DND-41 (cell line): Measurements from ENCODE around the gene MLIP.

Experiments used
- ATAC-seq: fragments of 200-7000 bp; cut with Tn5 transposase; 3 replicates; pipeline ENCODE4 v1.9.1; 2021; ENCODE audit warnings: low read depth; ENCODE audit not compliant: insufficient read depth
- DNase-seq: peaks from one replicate; pipeline ENCODE4 v3.0.0-alpha.2; 2020
- H2AFZ ChIP-seq: 2 replicates; pipeline ENCODE4 v1.6.0; 2012; ENCODE audit warnings: low read depth, low read length
- H3K27ac ChIP-seq: 2 replicates; pipeline ENCODE4 v1.5.1; 2012; ENCODE audit warnings: low read length, inconsistent platforms
- H3K27me3 ChIP-seq: fragments of 200-600 bp; sonication (generic); 2 replicates; pipeline ENCODE4 v1.6.0; 2012; ENCODE audit warnings: low read length, mild to moderate bottlenecking, inconsistent platforms; ENCODE audit not compliant: insufficient read depth, poor library complexity
- H3K36me3 ChIP-seq: 2 replicates; pipeline ENCODE4 v1.5.1; 2012; ENCODE audit warnings: low read length, inconsistent platforms; ENCODE audit not compliant: insufficient read depth
- H3K4me1 ChIP-seq: 2 replicates; pipeline ENCODE4 v1.5.1; 2012; ENCODE audit warnings: mild to moderate bottlenecking, low read length; ENCODE audit not compliant: insufficient read depth
- H3K4me2 ChIP-seq: 2 replicates; pipeline ENCODE4 v1.6.0; 2012; ENCODE audit warnings: mild to moderate bottlenecking, moderate library complexity, low read length, inconsistent platforms; ENCODE audit not compliant: insufficient read depth
- H3K4me3 ChIP-seq, 2 experiments: fragments of 200-600 bp in 1 of 2; shearing (Covaris generic) in 1 of 2; 2 replicates each; pipeline ENCODE4 v1.5.1; 2012 to 2016; ENCODE audit warnings: inconsistent platforms in 2 of 2, low read length in 2 of 2, mild to moderate bottlenecking in 2 of 2, low read depth in 1 of 2, moderate library complexity in 1 of 2
- H3K79me2 ChIP-seq: 2 replicates; pipeline ENCODE4 v1.6.0; 2012; ENCODE audit warnings: low read length, inconsistent platforms; ENCODE audit not compliant: insufficient read depth
- H3K9ac ChIP-seq: 2 replicates; pipeline ENCODE4 v1.6.0; 2012; ENCODE audit warnings: low read depth, mild to moderate bottlenecking, inconsistent platforms, low read length, moderate library complexity
- H3K9me3 ChIP-seq: 2 replicates; pipeline ENCODE4 v1.5.1; 2012; ENCODE audit warnings: low read length, moderate library complexity, mild to moderate bottlenecking, inconsistent platforms; ENCODE audit not compliant: insufficient read depth, severe bottlenecking
- H4K20me1 ChIP-seq: 2 replicates; pipeline ENCODE4 v1.6.0; 2012; ENCODE audit warnings: low read length; ENCODE audit not compliant: insufficient read depth
- CTCF ChIP-seq: IDR thresholded peaks from 2 replicates; pipeline ENCODE4 v1.5.1; 2012; ENCODE audit warnings: borderline replicate concordance, low read length, moderate library complexity, mild to moderate bottlenecking; ENCODE audit not compliant: poor library complexity, severe bottlenecking; ENCODE audit errors: extremely low read depth
- EZH2 ChIP-seq: IDR thresholded peaks from 3 replicates; pipeline ENCODE4 v1.6.1; 2012; ENCODE audit warnings: borderline replicate concordance, low read depth, mild to moderate bottlenecking, moderate library complexity, low read length, inconsistent platforms; ENCODE audit not compliant: severe bottlenecking

MLIP gene

GRCh38 chr6:54157405-54157804 is 46.2 kb downstream of the MLIP start:
- DNase-seq (no peak), ATAC-seq (no peak)
- H3K9ac ChIP-seq = no peak overlapping the region
- no peak overlapping the region for H3K4me3 ChIP-seq
- H3K27me3 ChIP-seq = peaks cover 6% of the 10 kb centered on the region
- H3K27ac ChIP-seq = no peak overlapping the region
- TF ChIP-seq CTCF (no peak), EZH2 (no peak)
- H3K4me2 ChIP-seq = no peak overlapping the region
- H3K36me3 ChIP-seq = no peaks in the 10 kb centered on the region
- no peaks in the 10 kb centered on the region for H3K4me1 ChIP-seq
- no peak overlapping the region for H2AFZ ChIP-seq
- H3K79me2 ChIP-seq = no peaks in the 10 kb centered on the region
- no peaks in the 10 kb centered on the region for H3K9me3 ChIP-seq
- no peaks in the 10 kb centered on the region for H4K20me1 ChIP-seq

- DNase-seq (no peak), ATAC-seq (no peak)
- no peaks in the 10 kb centered on the region for H3K9me3 ChIP-seq
- H4K20me1 ChIP-seq = no peaks in the 10 kb centered on the region
- no peak overlapping the region for H3K4me3 ChIP-seq
- H2AFZ ChIP-seq = no peak overlapping the region
- TF ChIP-seq CTCF = no peak
- no peak for TF ChIP-seq EZH2
- H3K27ac ChIP-seq = no peak overlapping the region
- H3K4me1 ChIP-seq = no peaks in the 10 kb centered on the region
- H3K27me3 ChIP-seq = no peaks in the 10 kb centered on the region
- H3K4me2 ChIP-seq = no peak overlapping the region
- H3K36me3 ChIP-seq = no peaks in the 10 kb centered on the region
- no peaks in the 10 kb centered on the region for H3K79me2 ChIP-seq
- H3K9ac ChIP-seq = no peak overlapping the region
Observed at GRCh38 chr6:54173089-54173488, 61.8 kb downstream of the MLIP start.

- no peak overlapping the region for H3K27ac ChIP-seq
- no peak overlapping the region for H2AFZ ChIP-seq
- no peaks in the 10 kb centered on the region for H3K4me1 ChIP-seq
- TF ChIP-seq CTCF (no peak), EZH2 (no peak)
- no peaks in the 10 kb centered on the region for H3K27me3 ChIP-seq
- no peaks in the 10 kb centered on the region for H3K9me3 ChIP-seq
- H3K4me3 ChIP-seq = no peak overlapping the region
- H4K20me1 ChIP-seq = no peaks in the 10 kb centered on the region
- ATAC-seq (no peak), DNase-seq (no peak)
- H3K9ac ChIP-seq = no peak overlapping the region
- no peak overlapping the region for H3K4me2 ChIP-seq
- H3K79me2 ChIP-seq = no peaks in the 10 kb centered on the region
- H3K36me3 ChIP-seq = no peaks in the 10 kb centered on the region
Observed at GRCh38 chr6:54179152-54179551, 67.9 kb downstream of the MLIP start.

GRCh38 chr6:54183616-54184015 is 72.4 kb downstream of the MLIP start:
- H3K27me3 ChIP-seq = no peaks in the 10 kb centered on the region
- DNase-seq (no peak), ATAC-seq (no peak)
- no peaks in the 10 kb centered on the region for H3K36me3 ChIP-seq
- no peak overlapping the region for H3K4me2 ChIP-seq
- H3K4me3 ChIP-seq = no peak overlapping the region
- TF ChIP-seq CTCF (no peak), EZH2 (no peak)
- H3K4me1 ChIP-seq = no peaks in the 10 kb centered on the region
- H4K20me1 ChIP-seq = no peaks in the 10 kb centered on the region
- H2AFZ ChIP-seq = no peak overlapping the region
- H3K9ac ChIP-seq = no peak overlapping the region
- H3K27ac ChIP-seq = no peak overlapping the region
- no peaks in the 10 kb centered on the region for H3K9me3 ChIP-seq
- H3K79me2 ChIP-seq = no peaks in the 10 kb centered on the region
